Hepatocyte (in vitro differentiated cells): ENCODE measurements around the gene AFF2. TPM values are rescaled to one million over a fixed set of nuclear protein-coding genes. Genes with fewer than 3 reads are reported as not detected.

Experiments
- DNase-seq: peaks from one replicate; pipeline ENCODE4 v3.0.0-alpha.2; 2016; ENCODE audit warnings: low spot score
- H2AFZ ChIP-seq: fragments of 200-600 bp; sonication (generic); 2 replicates; pipeline ENCODE4 v1.6.0; 2016; ENCODE audit warnings: antibody characterized with exemption, mild to moderate bottlenecking
- H3K27ac ChIP-seq: fragments of 200-600 bp; sonication (generic); 2 replicates; pipeline ENCODE4 v1.5.1; 2016; ENCODE audit warnings: mild to moderate bottlenecking
- H3K27me3 ChIP-seq: fragments of 200-600 bp; sonication (generic); 2 replicates; pipeline ENCODE4 v1.6.1; 2016
- H3K36me3 ChIP-seq: fragments of 200-600 bp; sonication (generic); replicated peaks from 2 replicates; pipeline ENCODE4 v1.5.1; 2016; ENCODE audit warnings: low read depth; ENCODE audit not compliant: insufficient read depth
- H3K4me1 ChIP-seq: fragments of 200-600 bp; sonication (generic); 2 replicates; pipeline ENCODE4 v1.5.1; 2016; ENCODE audit warnings: mild to moderate bottlenecking, moderate library complexity; ENCODE audit not compliant: insufficient read depth
- H3K4me2 ChIP-seq: fragments of 200-600 bp; sonication (generic); 2 replicates; pipeline ENCODE4 v1.6.0; 2016
- H3K4me3 ChIP-seq: fragments of 200-600 bp; sonication (generic); 2 replicates; pipeline ENCODE4 v1.5.1; 2016; ENCODE audit warnings: mild to moderate bottlenecking
- H3K79me2 ChIP-seq: fragments of 200-600 bp; sonication (generic); 2 replicates; pipeline ENCODE4 v1.6.0; 2017; ENCODE audit warnings: mild to moderate bottlenecking
- H3K9me2 ChIP-seq: fragments of 200-600 bp; sonication (generic); replicated peaks from 2 replicates; pipeline ENCODE4 v1.6.0; 2017; ENCODE audit warnings: mild to moderate bottlenecking; ENCODE audit not compliant: insufficient read depth
- H3K9me3 ChIP-seq: fragments of 200-600 bp; sonication (generic); 2 replicates; pipeline ENCODE4 v1.5.1; 2016; ENCODE audit warnings: low read depth, mild to moderate bottlenecking
- H4K20me1 ChIP-seq: fragments of 200-600 bp; sonication (generic); 2 replicates; pipeline ENCODE4 v1.6.0; 2016; ENCODE audit warnings: mild to moderate bottlenecking; ENCODE audit not compliant: insufficient read depth, poor library complexity, severe bottlenecking
- CTCF ChIP-seq: fragments of 200-600 bp; sonication (generic); IDR thresholded peaks from 2 replicates; pipeline ENCODE4 v1.5.1; 2016; ENCODE audit warnings: antibody characterized with exemption, mild to moderate bottlenecking; ENCODE audit not compliant: poor library complexity
- EZH2 ChIP-seq: fragments of 200-600 bp; sonication (generic); IDR thresholded peaks from 2 replicates; pipeline ENCODE4 v1.6.1; 2016; ENCODE audit warnings: antibody characterized with exemption, mild to moderate bottlenecking, borderline replicate concordance
- EZH2phosphoT487 ChIP-seq: fragments of 200-600 bp; sonication (generic); IDR thresholded peaks from one replicate; pipeline ENCODE4 v1.6.1; 2018; ENCODE audit warnings: antibody characterized with exemption, mild to moderate bottlenecking, low read depth, moderate library complexity; ENCODE audit not compliant: unreplicated experiment, severe bottlenecking
- WGBS: methylation state at CpG from one replicate; pipeline ENCODE4 v1.1.6; 2016; ENCODE audit warnings: low lambda C conversion rate; ENCODE audit errors: missing lambda C conversion rate; 5-methylcytosine and 5-hydroxymethylcytosine counted together
- polyA plus RNA-seq: library from polyadenylated mRNA; unstranded; fragments of >200 nt; fragmentation: Nextera tagmentation; extraction: Ambion mirVana; gene quantifications from 2 replicates; pipeline ENCODE4 v1.2.1, GENCODE V29; 2016
- total RNA-seq: library from RNA; depleted of rRNA; stranded (reverse); fragments of >200 nt; gene quantifications from 2 replicates; pipeline ENCODE4 v1.2.3, GENCODE V29; 2014

Gene AFF2
- total and polyA plus RNA-seq, 2 experiments from 2014 or later, result 2.1 to 6.5 TPM

GRCh38 chrX:148620023-148620422 is 119.6 kb downstream of the AFF2 start:
- no peak overlapping the region for H2AFZ ChIP-seq
- no peak overlapping the region for H3K4me3 ChIP-seq
- no peak overlapping the region for H3K27ac ChIP-seq
- no peaks in the 10 kb centered on the region for H3K9me3 ChIP-seq
- 87% methylated on average over 4 of the region's 4 CpGs for WGBS
- H3K4me1 ChIP-seq, result no peaks in the 10 kb centered on the region
- no peaks in the 10 kb centered on the region for H3K27me3 ChIP-seq
- TF ChIP-seq EZH2 (no peak), CTCF (no peak), EZH2phosphoT487 (no peak)
- no peak for DNase-seq
- H3K36me3 ChIP-seq, result no peaks in the 10 kb centered on the region
- no peaks in the 10 kb centered on the region for H3K79me2 ChIP-seq
- H3K9me2 ChIP-seq, result no peaks in the 10 kb centered on the region
- no peaks in the 10 kb centered on the region for H4K20me1 ChIP-seq
- H3K4me2 ChIP-seq, result no peak overlapping the region

- 37% methylated on average over 2 of the region's 2 CpGs for WGBS
Observed at GRCh38 chrX:148624951-148625474, 124.6 kb downstream of the AFF2 start.

GRCh38 chrX:148628621-148629020 is 128.2 kb downstream of the AFF2 start:
- H3K4me1 ChIP-seq, result no peaks in the 10 kb centered on the region
- TF ChIP-seq CTCF (no peak), EZH2 (no peak)
- H3K9me2 ChIP-seq, result no peaks in the 10 kb centered on the region
- no peaks in the 10 kb centered on the region for H4K20me1 ChIP-seq
- no peaks in the 10 kb centered on the region for H3K36me3 ChIP-seq
- H3K4me2 ChIP-seq, result no peak overlapping the region
- no peaks in the 10 kb centered on the region for H3K79me2 ChIP-seq
- H3K9me3 ChIP-seq, result no peaks in the 10 kb centered on the region
- H2AFZ ChIP-seq, result no peak overlapping the region
- H3K4me3 ChIP-seq, result no peak overlapping the region
- H3K27ac ChIP-seq, result no peak overlapping the region
- DNase-seq, result no peak
- H3K27me3 ChIP-seq, result no peaks in the 10 kb centered on the region

More at GRCh38 chrX:148624951-148625474, 124.6 kb downstream of the AFF2 start:
- Histone ChIP-seq H3K27me3 (no peaks in the 10 kb centered on the region), H2AFZ (no peak overlapping the region), H3K27ac (no peak overlapping the region), H3K4me1 (no peaks in the 10 kb centered on the region), H3K9me3 (no peaks in the 10 kb centered on the region), H3K4me3 (no peak overlapping the region), H3K9me2 (no peaks in the 10 kb centered on the region), H3K79me2 (no peaks in the 10 kb centered on the region), H4K20me1 (no peaks in the 10 kb centered on the region), H3K36me3 (no peaks in the 10 kb centered on the region), H3K4me2 (no peak overlapping the region)
- no peak for DNase-seq
- TF ChIP-seq EZH2, result no peak
- TF ChIP-seq EZH2phosphoT487, result no peak
- no peak for TF ChIP-seq CTCF

- H3K4me3 ChIP-seq, result no peak overlapping the region
- no peaks in the 10 kb centered on the region for H3K27me3 ChIP-seq
- H3K9me3 ChIP-seq, result no peaks in the 10 kb centered on the region
- H3K9me2 ChIP-seq, result no peaks in the 10 kb centered on the region
- H3K4me2 ChIP-seq, result no peak overlapping the region
- H3K79me2 ChIP-seq, result no peaks in the 10 kb centered on the region
- TF ChIP-seq EZH2phosphoT487, result no peak
- TF ChIP-seq CTCF, result no peak
- TF ChIP-seq EZH2, result no peak
- H4K20me1 ChIP-seq, result no peaks in the 10 kb centered on the region
- no peak overlapping the region for H2AFZ ChIP-seq
- WGBS, result 70% methylated on average over 2 of the region's 2 CpGs
- H3K4me1 ChIP-seq, result no peaks in the 10 kb centered on the region
- no peaks in the 10 kb centered on the region for H3K36me3 ChIP-seq
- DNase-seq, result no peak
- no peak overlapping the region for H3K27ac ChIP-seq
Observed at GRCh38 chrX:148629434-148629833, 129.0 kb downstream of the AFF2 start.
